Dedifferentiated amniotic fluid mesenchymal stem cell (primary cell): ENCODE measurements around the gene C17orf100.
"Not testable (repeated sequence)": the region's sequence is repeated elsewhere in the genome, so short reads cannot be mapped to it uniquely, and the experiment has no call there.

Experiments
- DNase-seq: peaks from one replicate; pipeline ENCODE4 v3.0.0-alpha.2; 2016; ENCODE audit errors: extremely low spot score

The C17orf100 gene

GRCh38 chr17:6691958-6692357 is 40.4 kb downstream of the C17orf100 start:
- DNase-seq, result not testable (repeated sequence)

GRCh38 chr17:6695051-6695450 is 43.5 kb downstream of the C17orf100 start:
- DNase-seq, result no peak

GRCh38 chr17:6695565-6695964 is 44.0 kb downstream of the C17orf100 start:
- no peak for DNase-seq

GRCh38 chr17:6696906-6697305 is 45.3 kb downstream of the C17orf100 start:
- DNase-seq, result no peak

- DNase-seq, result no peak
Observed at GRCh38 chr17:6698004-6698403, 46.4 kb downstream of the C17orf100 start.

- no peak for DNase-seq
Observed at GRCh38 chr17:6699997-6700947, 48.7 kb downstream of the C17orf100 start.

GRCh38 chr17:6700948-6701307 is 49.4 kb downstream of the C17orf100 start:
- no peak for DNase-seq

GRCh38 chr17:6701719-6702118 is 50.2 kb downstream of the C17orf100 start:
- no peak for DNase-seq

- DNase-seq, result no peak
Observed at GRCh38 chr17:6702567-6703215, 51.1 kb downstream of the C17orf100 start.
